Sigmoid colon (tissue), 4 donors: ENCODE results near the gene NHS.

Experiments
- EP300 ChIP-seq, 4 donors: sonication (generic); formaldehyde crosslinking; IDR thresholded peaks; one replicate each; pipeline ENCODE4 v1.6.1; 2017; ENCODE audit warnings: antibody characterized with exemption in 4 of 4
- POLR2A ChIP-seq, 2 donors: fragments of 450-650 bp; IDR thresholded peaks; one replicate each; pipeline ENCODE4 v1.6.1; 2016; ENCODE audit warnings: antibody characterized with exemption in 2 of 2, mild to moderate bottlenecking in 2 of 2, moderate library complexity in 2 of 2
- POLR2AphosphoS5 ChIP-seq, 4 donors: sonication (generic); formaldehyde crosslinking; IDR thresholded peaks; one replicate each; pipeline ENCODE4 v1.6.1; 2017; ENCODE audit warnings: antibody characterized with exemption in 4 of 4
- TF ChIP-seq, protein P1 (sequence below), 4 experiments: fragments of 450-650 bp in 3 of 4; fragments of 200-600 bp in 1 of 4; IDR thresholded peaks; one replicate each; pipeline ENCODE4 v1.5.1; 2016 to 2019; ENCODE audit warnings: antibody characterized with exemption in 4 of 4, mild to moderate bottlenecking in 3 of 4, moderate library complexity in 2 of 4

DNA sequence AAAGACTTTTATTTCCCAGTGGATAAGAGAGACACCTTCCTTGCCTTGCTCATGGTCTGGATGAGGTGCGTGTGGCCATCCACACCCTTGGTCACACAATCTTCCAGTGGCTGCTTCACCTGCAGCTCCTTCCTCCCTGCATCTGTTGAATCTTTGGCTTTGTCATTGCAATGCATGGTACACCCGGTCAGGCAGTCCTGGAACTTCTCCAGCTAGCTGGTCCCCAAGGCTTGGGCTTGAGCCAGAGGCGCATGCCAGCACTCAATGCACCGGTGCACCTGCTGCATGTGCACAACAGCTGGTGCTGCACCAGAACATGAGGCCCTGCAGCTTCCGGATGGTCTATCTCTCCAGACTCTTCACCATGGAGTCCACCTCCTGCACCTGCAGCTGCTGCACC, 394.0 kb downstream of the NHS start:
- TF ChIP-seq, protein P1, sequence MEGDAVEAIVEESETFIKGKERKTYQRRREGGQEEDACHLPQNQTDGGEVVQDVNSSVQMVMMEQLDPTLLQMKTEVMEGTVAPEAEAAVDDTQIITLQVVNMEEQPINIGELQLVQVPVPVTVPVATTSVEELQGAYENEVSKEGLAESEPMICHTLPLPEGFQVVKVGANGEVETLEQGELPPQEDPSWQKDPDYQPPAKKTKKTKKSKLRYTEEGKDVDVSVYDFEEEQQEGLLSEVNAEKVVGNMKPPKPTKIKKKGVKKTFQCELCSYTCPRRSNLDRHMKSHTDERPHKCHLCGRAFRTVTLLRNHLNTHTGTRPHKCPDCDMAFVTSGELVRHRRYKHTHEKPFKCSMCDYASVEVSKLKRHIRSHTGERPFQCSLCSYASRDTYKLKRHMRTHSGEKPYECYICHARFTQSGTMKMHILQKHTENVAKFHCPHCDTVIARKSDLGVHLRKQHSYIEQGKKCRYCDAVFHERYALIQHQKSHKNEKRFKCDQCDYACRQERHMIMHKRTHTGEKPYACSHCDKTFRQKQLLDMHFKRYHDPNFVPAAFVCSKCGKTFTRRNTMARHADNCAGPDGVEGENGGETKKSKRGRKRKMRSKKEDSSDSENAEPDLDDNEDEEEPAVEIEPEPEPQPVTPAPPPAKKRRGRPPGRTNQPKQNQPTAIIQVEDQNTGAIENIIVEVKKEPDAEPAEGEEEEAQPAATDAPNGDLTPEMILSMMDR (IDR thresholded peaks at IDR 0.05): no peak
- no peak for TF ChIP-seq POLR2A (IDR thresholded peaks at IDR 0.05)
- no peak for TF ChIP-seq POLR2AphosphoS5 (IDR thresholded peaks at IDR 0.05)
- TF ChIP-seq EP300 (IDR thresholded peaks at IDR 0.05): no peak
